ENCODE measurements around the gene C1orf185. TPM values are rescaled to one million over a fixed set of nuclear protein-coding genes. Genes with fewer than 3 reads are reported as not detected.

The C1orf185 gene
- total and polyA plus RNA-seq, 2 experiments from 2014 or later = not detected

DNA sequence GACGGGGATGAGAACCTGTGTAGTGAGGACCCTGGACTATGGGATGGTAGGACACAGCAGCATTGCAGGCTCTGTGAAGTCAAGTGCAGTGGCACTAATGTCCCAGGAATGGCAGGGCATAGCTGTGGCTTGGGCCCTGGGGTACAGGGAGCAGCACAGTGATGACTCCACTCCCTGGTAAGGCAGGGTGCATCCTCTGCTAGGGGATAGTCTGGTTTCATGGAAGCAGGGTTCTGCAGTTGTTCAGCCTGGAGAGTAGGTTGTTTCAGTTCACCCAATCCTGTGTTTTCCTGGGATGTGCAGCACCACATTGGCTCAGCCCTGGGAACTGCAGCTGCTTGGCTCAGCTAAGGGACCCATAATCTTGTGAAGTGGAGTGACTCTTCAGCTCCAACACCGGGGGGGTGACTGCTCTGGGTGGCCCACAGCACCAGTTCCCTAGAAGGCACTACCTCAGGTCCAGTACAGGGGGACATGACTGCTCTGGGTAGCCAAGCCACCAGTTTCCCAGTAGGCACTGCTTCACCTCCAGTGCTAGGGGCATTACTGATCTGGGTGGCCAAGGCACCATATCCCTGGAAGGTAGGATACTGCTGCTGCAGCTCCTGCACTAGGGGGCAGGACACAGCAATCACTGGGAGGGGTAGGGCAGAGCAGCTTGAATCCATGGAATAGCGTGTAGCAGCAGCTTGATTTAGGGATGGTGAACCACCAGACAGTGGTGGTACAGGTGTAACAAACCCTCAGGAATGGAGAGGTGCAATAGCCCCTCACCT, 15.3 kb upstream of the C1orf185 start:
- TF ChIP-seq, protein P1, sequence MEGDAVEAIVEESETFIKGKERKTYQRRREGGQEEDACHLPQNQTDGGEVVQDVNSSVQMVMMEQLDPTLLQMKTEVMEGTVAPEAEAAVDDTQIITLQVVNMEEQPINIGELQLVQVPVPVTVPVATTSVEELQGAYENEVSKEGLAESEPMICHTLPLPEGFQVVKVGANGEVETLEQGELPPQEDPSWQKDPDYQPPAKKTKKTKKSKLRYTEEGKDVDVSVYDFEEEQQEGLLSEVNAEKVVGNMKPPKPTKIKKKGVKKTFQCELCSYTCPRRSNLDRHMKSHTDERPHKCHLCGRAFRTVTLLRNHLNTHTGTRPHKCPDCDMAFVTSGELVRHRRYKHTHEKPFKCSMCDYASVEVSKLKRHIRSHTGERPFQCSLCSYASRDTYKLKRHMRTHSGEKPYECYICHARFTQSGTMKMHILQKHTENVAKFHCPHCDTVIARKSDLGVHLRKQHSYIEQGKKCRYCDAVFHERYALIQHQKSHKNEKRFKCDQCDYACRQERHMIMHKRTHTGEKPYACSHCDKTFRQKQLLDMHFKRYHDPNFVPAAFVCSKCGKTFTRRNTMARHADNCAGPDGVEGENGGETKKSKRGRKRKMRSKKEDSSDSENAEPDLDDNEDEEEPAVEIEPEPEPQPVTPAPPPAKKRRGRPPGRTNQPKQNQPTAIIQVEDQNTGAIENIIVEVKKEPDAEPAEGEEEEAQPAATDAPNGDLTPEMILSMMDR (IDR thresholded peaks at IDR 0.05; ENCODE audit: low read depth, low read length) = no peak
- Histone ChIP-seq H3K9me3 (ENCODE audit: low read depth) (no peaks in the 10 kb centered on the region), H3K27ac (no peak overlapping the region), H3K27me3 (no peaks in the 10 kb centered on the region), H3K36me3 (no peaks in the 10 kb centered on the region), H3K4me3 (no peak overlapping the region), H3K4me1 (ENCODE audit: low read depth) (no peaks in the 10 kb centered on the region)
- DNase-seq (ENCODE audit: low read depth in 1 of 2, low spot score in 1 of 2) = no peak

DNA sequence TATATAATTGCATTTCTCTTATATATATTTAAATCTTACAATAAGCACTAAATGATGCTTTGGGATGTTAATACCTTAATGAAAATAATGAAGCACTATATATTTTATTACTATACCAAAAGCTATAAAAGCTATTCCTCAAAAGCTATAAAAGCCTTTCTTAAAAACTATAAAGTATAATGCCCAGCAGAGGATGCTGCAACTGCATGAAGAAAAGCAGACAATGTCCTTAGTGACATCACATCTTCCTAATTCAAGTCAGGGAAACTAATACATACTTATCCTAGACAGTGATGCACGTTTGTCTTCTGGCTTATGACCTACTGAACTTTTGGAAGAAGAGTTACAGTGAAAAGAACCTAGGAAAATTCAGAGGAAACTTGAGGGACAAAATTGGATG, 13.6 kb upstream of the C1orf185 start:
- H3K27me3 ChIP-seq = no peaks in the 10 kb centered on the region
- no peaks in the 10 kb centered on the region for H3K9me3 ChIP-seq (ENCODE audit: low read depth)
- H3K36me3 ChIP-seq = no peaks in the 10 kb centered on the region
- H3K27ac ChIP-seq = no peak overlapping the region
- peak in 1 of 2 donors; percentile 38 for DNase-seq (ENCODE audit: low read depth in 1 of 2, low spot score in 1 of 2)
- TF ChIP-seq, protein P1 (IDR thresholded peaks at IDR 0.05; ENCODE audit: low read depth, low read length) = peak; percentile 29
- H3K4me3 ChIP-seq = no peak overlapping the region
- no peaks in the 10 kb centered on the region for H3K4me1 ChIP-seq (ENCODE audit: low read depth)

DNA sequence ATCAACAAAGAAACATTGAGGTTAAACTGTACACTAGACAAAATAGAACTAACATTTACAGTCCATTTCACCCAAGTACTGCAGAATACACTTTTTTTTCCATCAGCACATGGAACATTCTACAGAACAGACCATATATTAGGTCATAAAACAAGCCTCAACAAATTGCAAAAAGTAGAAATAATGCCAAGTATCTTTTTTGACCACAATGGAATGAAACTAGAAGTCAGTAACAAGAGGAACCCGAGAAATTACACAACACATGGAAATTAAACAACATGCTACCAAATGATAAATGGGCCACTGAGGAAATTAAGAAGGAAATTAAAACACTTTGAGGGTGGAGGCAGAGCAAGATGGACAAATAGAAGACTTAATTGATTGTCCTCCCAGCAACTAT, 8.4 kb upstream of the C1orf185 start:
- Histone ChIP-seq H3K9me3 (ENCODE audit: low read depth) (no peaks in the 10 kb centered on the region), H3K36me3 (no peaks in the 10 kb centered on the region), H3K27me3 (no peaks in the 10 kb centered on the region), H3K4me1 (ENCODE audit: low read depth) (no peaks in the 10 kb centered on the region), H3K4me3 (no peak overlapping the region), H3K27ac (no peak overlapping the region)
- TF ChIP-seq, protein P1 (IDR thresholded peaks at IDR 0.05; ENCODE audit: low read depth, low read length) = no peak
- DNase-seq (ENCODE audit: low read depth in 1 of 2, low spot score in 1 of 2) = peak in 1 of 2 donors; percentile 64

DNA sequence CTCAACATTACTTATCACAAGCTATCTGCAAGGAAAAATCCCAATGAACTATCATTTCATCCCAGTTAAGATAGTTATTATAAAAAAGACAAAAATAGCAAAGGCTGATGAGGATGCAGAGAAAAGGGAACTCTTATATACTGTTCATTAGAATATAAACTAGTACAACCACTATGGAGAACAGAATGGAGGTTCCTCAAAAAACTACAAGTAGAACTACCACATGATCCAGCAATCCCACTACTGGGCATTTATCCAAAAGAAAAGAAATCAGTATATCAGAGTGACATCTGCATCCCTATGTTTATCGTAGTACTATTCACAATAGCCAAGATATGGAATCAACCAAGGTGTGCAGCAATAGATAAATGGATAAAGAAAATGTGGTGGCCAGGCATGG, 4.9 kb upstream of the C1orf185 start:
- no peak for DNase-seq (ENCODE audit: low read depth in 1 of 2, low spot score in 1 of 2)
- Histone ChIP-seq H3K27me3 (no peaks in the 10 kb centered on the region), H3K4me1 (ENCODE audit: low read depth) (no peaks in the 10 kb centered on the region), H3K9me3 (ENCODE audit: low read depth) (no peaks in the 10 kb centered on the region), H3K4me3 (no peak overlapping the region), H3K36me3 (no peaks in the 10 kb centered on the region), H3K27ac (no peak overlapping the region)
- TF ChIP-seq, protein P1 (IDR thresholded peaks at IDR 0.05; ENCODE audit: low read depth, low read length) = no peak

DNA sequence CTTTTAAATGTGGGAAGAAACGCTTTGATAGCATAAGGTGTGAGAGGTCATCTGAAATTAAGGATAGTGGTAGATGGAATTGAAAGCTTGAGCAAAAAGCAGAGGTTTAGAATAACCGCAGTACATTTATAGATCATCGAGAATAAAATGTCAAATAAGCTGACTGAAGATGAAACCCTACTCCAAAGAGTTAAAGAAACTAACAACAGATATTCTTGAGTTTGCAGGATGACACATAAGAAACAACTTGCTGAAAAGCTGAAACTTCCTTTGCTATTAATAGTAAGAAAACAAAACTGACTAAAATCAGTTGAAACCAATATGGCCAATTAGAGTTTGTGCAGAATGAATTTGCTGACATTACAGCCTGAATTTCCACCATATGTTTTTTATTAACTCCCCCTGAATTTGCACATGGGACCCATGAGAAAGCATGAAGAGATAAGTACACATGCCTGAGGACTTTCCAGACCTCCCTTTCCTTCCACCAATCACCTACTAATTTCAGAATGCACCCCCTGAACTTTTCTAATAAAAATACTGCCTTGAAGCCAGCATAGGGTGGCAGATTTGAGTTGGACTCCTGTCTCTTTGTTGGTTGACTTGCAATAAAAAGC, 1.7 kb upstream of the C1orf185 start:
- H3K27ac ChIP-seq = no peak overlapping the region
- no peaks in the 10 kb centered on the region for H3K27me3 ChIP-seq
- H3K4me1 ChIP-seq (ENCODE audit: low read depth) = no peaks in the 10 kb centered on the region
- no peak for DNase-seq (ENCODE audit: low read depth in 1 of 2, low spot score in 1 of 2)
- no peaks in the 10 kb centered on the region for H3K36me3 ChIP-seq
- no peak overlapping the region for H3K4me3 ChIP-seq
- TF ChIP-seq, protein P1 (IDR thresholded peaks at IDR 0.05; ENCODE audit: low read depth, low read length) = no peak
- H3K9me3 ChIP-seq (ENCODE audit: low read depth) = no peaks in the 10 kb centered on the region
